Activated T-cell treated with anti-CD3 and anti-CD28 coated beads, Interleukin-2, amount 50 U/mL, for 4 hours (primary cell): Measurements from ENCODE around the gene LIPG. TPM values are rescaled to one million over a fixed set of nuclear protein-coding genes. Genes with fewer than 3 reads are reported as not detected.

Experiments
- ATAC-seq, 2 donors: fragments of 200-7000 bp; cut with Tn5 transposase; one replicate each; pipeline ENCODE4 v1.10.0; 2021
- DNase-seq: peaks from one replicate; pipeline ENCODE4 v3.0.0-alpha.2; 2020
- H3K27me3 Mint-ChIP-seq: one replicate; pipeline ENCODE4 v1.8.0; 2021; ENCODE audit warnings: low read depth, mixed read lengths
- H3K36me3 Mint-ChIP-seq: one replicate; pipeline ENCODE4 v1.8.0; 2022; ENCODE audit warnings: mixed read lengths; ENCODE audit not compliant: insufficient read depth
- H3K4me1 Mint-ChIP-seq: one replicate; pipeline ENCODE4 v1.8.0; 2021; ENCODE audit warnings: low read depth, mixed read lengths
- H3K4me3 Mint-ChIP-seq: one replicate; pipeline ENCODE4 v1.8.0; 2021; ENCODE audit warnings: mild to moderate bottlenecking, moderate library complexity, mixed read lengths
- H3K9me3 Mint-ChIP-seq: one replicate; pipeline ENCODE4 v1.8.0; 2021; ENCODE audit warnings: mixed read lengths
- total RNA-seq, 3 donors: library from RNA; stranded (reverse); gene quantifications; one replicate each; pipeline ENCODE4 v1.2.1, GENCODE V29; 2021

Gene LIPG
- total RNA-seq, 3 donors from 2014 or later = 0.13 to 0.16 (median 0.15) TPM

DNA sequence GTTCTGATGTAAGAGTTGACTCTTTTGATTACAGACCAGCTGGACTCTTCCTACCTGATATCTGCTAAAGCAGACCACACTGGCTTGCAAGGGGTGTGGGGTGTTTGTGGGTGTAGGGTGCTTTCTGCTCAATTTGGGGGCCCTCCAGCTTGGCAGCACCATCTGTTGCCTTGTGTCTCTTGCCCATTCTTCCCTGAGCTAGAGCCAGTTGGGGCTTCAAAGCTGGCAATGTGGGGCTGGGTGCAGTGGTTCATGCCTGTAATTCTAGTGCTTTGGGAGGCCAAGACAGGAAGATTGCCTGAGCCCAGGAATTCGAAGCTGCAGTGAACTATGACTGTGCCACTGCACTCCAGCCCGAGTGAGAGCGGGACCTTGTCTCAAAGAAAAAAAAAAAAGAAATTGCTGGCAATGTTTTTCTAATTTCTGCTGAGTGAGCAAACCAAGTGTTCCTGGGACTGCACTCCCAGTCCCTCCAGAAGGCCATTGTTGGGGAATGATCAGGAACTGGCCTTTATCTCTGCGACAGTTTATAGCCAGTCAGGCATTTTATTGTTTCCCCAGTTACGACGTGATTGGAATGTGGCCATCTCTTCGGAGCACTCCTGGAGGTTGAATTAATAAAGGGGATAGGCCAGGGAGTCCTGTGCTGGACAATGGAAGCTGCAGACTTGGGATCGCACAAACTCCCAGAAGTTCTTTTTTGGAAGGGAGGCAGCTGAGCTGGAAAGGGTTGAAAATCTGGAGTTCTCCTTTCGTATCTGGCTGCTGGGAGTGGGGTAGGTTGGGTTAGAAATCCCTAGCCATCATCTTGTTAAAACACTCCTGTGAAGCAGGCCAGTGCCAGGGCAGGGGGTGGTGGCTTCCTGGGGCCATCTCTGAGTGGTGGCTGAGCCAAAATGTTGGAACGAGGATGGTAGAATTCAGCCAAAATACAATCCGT, 57.2 kb downstream of the LIPG start:
- ATAC-seq = no peak
- H3K27me3 Mint-ChIP-seq = peaks cover 18% of the 10 kb centered on the region
- H3K4me1 Mint-ChIP-seq = no peaks in the 10 kb centered on the region
- no peaks in the 10 kb centered on the region for H3K9me3 Mint-ChIP-seq
- DNase-seq = no peak
- H3K4me3 Mint-ChIP-seq = no peak overlapping the region
- no peaks in the 10 kb centered on the region for H3K36me3 Mint-ChIP-seq

DNA sequence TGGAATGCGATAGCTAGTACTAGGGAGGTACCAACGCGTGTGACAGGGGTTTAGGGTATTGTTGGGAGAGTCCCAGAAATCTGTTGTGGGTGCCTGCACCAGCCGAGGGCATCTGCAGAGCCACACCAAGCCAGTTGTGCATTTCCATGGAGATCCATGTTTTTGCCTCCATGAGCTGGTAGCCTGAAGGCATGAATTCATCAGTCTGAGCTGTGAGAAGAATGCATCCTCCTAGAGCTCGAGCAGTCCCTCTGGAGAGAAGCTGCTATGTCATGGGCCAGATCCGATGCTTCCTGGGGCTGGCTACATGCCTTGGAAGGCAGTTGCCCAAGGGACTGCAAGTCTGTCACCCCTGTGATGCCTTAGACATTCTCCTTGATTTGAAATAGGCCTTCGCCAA, 57.9 kb downstream of the LIPG start:
- no peak for DNase-seq
- Mint-ChIP-seq H3K36me3 (no peaks in the 10 kb centered on the region), H3K27me3 (peaks cover 18% of the 10 kb centered on the region), H3K9me3 (no peaks in the 10 kb centered on the region), H3K4me1 (no peaks in the 10 kb centered on the region), H3K4me3 (no peak overlapping the region)
- ATAC-seq = no peak

DNA sequence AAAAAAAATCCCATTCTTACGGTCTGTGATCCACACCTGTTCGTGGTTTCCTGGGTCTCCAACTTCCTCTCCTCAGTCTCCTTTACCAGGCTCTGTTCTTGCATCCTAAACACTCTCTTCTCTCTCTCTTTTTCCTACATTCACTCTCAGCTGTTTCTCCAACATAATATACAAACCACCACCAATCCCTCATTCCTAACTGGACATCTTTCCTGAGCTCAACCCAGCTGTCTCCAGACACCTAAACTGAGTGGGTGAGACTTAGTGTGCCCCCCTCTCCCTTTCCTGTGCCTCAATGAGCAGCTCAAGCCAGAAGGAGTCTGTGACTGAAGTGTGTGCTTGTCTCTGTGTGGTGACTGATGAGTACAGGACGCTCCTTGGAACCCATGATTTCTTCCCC, 59.4 kb downstream of the LIPG start:
- peaks cover 18% of the 10 kb centered on the region for H3K27me3 Mint-ChIP-seq
- H3K4me3 Mint-ChIP-seq = no peak overlapping the region

DNA sequence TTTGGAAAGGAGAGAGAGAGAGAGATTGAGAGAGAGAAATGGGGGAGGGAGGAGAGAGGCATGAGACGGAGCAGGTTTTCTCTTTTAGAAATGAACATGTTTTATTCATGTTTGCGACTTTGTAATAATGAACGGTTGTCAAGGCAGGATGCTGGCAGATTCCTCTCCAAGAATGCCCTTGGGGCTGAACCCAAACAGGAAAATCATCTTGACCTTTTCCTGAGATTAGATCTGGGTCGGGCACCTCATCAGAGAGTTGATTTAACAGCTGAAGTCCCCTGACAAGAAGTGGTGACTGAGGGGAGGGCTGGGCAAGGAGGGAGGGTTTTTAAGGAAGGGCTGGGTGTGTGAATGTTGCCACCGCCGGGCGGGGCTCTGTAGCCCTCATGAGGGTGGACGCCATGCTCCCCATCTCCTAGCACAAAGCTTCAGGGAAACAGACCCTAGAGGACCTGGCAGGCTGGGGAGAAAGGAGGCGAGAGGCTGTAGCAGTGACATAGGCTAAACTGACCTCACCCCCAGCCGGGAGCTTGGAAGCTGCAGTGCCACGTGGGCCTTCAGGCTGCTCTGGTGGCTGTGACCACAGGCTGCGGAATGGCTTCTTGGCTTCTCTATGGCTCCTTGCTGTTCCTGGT, 60.0 kb downstream of the LIPG start:
- Mint-ChIP-seq H3K4me3 (no peak overlapping the region), H3K4me1 (no peaks in the 10 kb centered on the region), H3K9me3 (no peaks in the 10 kb centered on the region), H3K27me3 (peaks cover 18% of the 10 kb centered on the region), H3K36me3 (no peaks in the 10 kb centered on the region)
- no peak for DNase-seq
- no peak for ATAC-seq

More for the DNA sequence above, 59.4 kb downstream of the LIPG start:
- DNase-seq = no peak
- Mint-ChIP-seq H3K4me1 (no peaks in the 10 kb centered on the region), H3K36me3 (no peaks in the 10 kb centered on the region), H3K9me3 (no peaks in the 10 kb centered on the region)
- ATAC-seq = no peak

DNA sequence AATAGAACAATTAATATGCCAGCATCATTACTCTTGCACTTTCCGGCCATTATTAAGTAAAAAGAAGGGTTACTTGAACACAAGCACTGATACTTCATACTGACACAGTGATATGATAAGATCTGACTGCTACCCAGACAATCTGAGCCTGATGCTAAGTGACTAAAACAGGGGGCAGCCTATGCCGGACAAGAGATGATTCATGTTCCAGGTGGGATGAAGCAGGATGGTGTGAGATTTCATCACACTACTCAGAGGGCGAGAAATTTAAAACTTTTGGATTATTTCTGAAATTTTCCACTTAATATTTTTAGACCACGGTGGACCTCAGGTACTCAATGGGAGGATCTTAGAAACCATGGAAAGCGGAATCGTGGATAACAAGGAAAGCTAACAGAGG, 61.7 kb downstream of the LIPG start:
- Mint-ChIP-seq H3K4me3 (no peak overlapping the region), H3K27me3 (peaks cover 18% of the 10 kb centered on the region)

DNA sequence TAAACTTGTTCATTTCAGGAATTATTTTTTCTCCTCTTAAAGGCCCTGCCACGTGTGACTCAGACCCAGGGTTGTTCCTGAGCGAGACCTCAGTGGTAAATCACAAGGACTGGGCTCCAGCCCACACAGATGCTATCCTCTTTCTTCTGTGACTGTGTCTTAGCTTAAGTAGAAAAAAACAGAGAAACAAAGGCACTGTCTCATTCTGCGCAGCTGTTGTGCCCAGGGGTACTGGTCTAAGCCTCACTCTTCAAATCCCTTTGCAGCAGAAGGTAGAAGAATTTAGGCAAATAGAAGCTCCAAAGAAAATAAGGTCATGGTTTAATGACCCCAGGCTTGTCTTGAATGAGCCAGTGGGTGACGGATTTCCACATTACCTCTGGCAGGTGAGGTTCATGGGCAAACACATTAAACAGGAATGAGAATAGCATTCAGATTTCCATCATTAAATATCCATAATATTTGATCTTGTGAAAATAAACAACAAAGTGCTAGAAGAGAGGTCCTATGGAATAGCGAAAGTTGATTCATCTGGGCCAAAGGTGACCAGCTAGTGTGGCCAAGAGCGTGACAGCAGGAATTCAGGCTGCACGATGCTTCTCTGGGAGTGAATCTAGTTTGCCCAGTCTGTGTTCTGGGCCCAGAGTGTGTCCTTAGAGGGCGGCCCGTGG, 63.3 kb downstream of the LIPG start:
- Mint-ChIP-seq H3K4me3 (no peak overlapping the region), H3K4me1 (no peaks in the 10 kb centered on the region), H3K27me3 (peaks cover 20% of the 10 kb centered on the region), H3K36me3 (no peaks in the 10 kb centered on the region), H3K9me3 (no peaks in the 10 kb centered on the region)
- ATAC-seq (no peak), DNase-seq (no peak)

More for the DNA sequence above, 61.7 kb downstream of the LIPG start:
- no peaks in the 10 kb centered on the region for H3K36me3 Mint-ChIP-seq
- DNase-seq = no peak
- H3K4me1 Mint-ChIP-seq = no peaks in the 10 kb centered on the region
- ATAC-seq = no peak
- no peaks in the 10 kb centered on the region for H3K9me3 Mint-ChIP-seq

DNA sequence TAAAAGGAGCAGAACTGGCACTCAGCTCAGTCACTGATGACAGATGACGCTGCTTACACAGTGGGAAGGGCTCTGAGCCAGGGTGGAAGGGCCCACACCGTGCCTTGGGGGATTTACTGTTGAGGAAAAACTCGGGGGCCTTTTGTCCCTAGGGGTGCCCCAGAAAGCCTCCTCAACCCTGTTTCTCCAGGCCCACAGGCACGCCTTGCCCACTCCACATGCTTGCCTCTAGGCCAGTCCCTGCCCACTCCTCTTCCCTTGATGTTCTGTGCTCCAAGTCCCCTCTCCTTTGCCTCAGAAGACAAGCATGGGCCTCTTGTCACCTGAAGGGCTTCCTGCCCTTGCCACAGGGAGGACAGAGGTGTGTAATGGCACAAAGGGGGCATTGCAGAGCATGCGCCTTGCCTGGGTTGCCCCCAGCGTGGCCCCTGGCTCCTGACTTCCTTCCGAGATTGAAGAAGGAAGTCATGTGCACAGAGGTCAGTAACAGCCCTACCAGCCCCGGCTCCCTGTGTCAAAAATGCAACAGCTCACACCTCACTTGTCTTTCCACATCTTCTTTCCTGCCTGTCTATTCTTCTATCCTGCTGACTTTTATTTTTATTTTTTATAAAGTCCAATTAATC, 65.1 kb downstream of the LIPG start:
- Mint-ChIP-seq H3K27me3 (peaks cover 13% of the 10 kb centered on the region), H3K4me1 (no peaks in the 10 kb centered on the region), H3K4me3 (no peak overlapping the region), H3K36me3 (no peaks in the 10 kb centered on the region), H3K9me3 (no peaks in the 10 kb centered on the region)
- ATAC-seq (no peak), DNase-seq (no peak)

- Mint-ChIP-seq H3K9me3 (no peaks in the 10 kb centered on the region), H3K36me3 (no peaks in the 10 kb centered on the region), H3K4me1 (no peaks in the 10 kb centered on the region), H3K27me3 (peaks cover 9% of the 10 kb centered on the region), H3K4me3 (no peak overlapping the region)
- ATAC-seq (no peak), DNase-seq (no peak)
Observed at GRCh38 chr18:49628119-49628518, 66.3 kb downstream of the LIPG start.

GRCh38 chr18:49628881-49629795, 67.3 kb downstream of the LIPG start:
- H3K4me1 Mint-ChIP-seq = no peaks in the 10 kb centered on the region
- ATAC-seq (no peak), DNase-seq (no peak)
- no peaks in the 10 kb centered on the region for H3K36me3 Mint-ChIP-seq
- H3K4me3 Mint-ChIP-seq = no peak overlapping the region
- peaks cover 6% of the 10 kb centered on the region for H3K27me3 Mint-ChIP-seq
- H3K9me3 Mint-ChIP-seq = no peaks in the 10 kb centered on the region

- ATAC-seq (no peak), DNase-seq (no peak)
- peaks cover 6% of the 10 kb centered on the region for H3K27me3 Mint-ChIP-seq
- H3K4me1 Mint-ChIP-seq = no peaks in the 10 kb centered on the region
- no peaks in the 10 kb centered on the region for H3K36me3 Mint-ChIP-seq
- H3K4me3 Mint-ChIP-seq = no peak overlapping the region
- no peaks in the 10 kb centered on the region for H3K9me3 Mint-ChIP-seq
Observed at GRCh38 chr18:49630246-49630699, 68.4 kb downstream of the LIPG start.

- Mint-ChIP-seq H3K4me3 (no peak overlapping the region), H3K4me1 (no peaks in the 10 kb centered on the region), H3K36me3 (no peaks in the 10 kb centered on the region), H3K27me3 (peaks cover 6% of the 10 kb centered on the region), H3K9me3 (no peaks in the 10 kb centered on the region)
- ATAC-seq (no peak), DNase-seq (no peak)
Observed at GRCh38 chr18:49631146-49631866, 69.4 kb downstream of the LIPG start.

DNA sequence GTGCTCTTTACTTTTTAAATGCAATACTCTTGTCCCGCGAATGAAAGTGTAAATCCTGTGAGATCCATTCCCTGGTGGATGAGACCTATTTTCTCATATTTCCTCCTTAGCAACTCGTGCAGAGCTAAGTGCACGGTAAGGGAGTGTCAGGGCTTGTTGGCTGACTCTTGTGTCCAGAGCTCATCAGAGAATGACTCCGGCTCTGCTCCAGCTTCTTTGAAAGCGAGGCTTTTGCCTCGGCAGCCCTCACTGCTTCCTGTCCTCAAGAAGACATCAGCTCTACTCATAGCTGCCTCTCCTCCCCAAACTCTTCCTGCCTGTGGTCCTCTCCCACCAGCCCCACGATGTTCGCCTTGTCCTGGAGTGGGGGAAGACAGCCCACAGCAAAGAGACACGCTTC, 70.7 kb downstream of the LIPG start:
- Mint-ChIP-seq H3K9me3 (no peaks in the 10 kb centered on the region), H3K4me3 (no peak overlapping the region), H3K4me1 (no peaks in the 10 kb centered on the region), H3K27me3 (peaks cover 7% of the 10 kb centered on the region), H3K36me3 (no peaks in the 10 kb centered on the region)
- DNase-seq = no peak
- ATAC-seq = no peak

DNA sequence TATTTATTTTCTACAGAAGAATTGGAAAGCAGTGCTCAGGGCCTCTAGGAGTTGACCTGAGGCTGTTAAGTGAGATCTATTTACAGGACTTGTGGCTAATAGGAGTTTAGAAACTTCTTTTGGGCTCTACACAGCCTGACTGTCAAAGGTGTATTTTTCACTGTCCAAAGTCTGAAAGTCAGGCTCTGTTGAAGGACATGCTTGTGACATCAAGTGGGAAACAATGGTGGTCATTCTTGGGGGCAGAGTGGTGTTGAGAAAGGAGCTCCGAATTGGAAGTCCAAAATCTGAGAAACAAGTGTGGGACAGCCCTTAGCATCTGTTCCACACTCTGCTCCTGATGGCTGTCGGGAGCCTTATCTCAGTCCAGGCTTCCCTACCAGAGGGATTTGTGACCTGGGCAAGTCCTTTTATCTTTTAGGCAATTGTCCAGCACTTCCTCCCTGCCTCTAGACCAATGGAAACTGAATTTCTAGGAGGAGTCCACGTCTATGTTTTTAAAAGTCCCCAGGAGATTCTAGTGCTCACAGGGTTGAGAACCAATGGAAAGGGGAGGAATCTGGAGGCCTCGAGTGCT, 76.4 kb downstream of the LIPG start:
- ATAC-seq (no peak), DNase-seq (no peak)
- no peaks in the 10 kb centered on the region for H3K9me3 Mint-ChIP-seq
- H3K27me3 Mint-ChIP-seq = peaks cover 3% of the 10 kb centered on the region
- no peaks in the 10 kb centered on the region for H3K36me3 Mint-ChIP-seq
- H3K4me3 Mint-ChIP-seq = no peak overlapping the region
- H3K4me1 Mint-ChIP-seq = no peaks in the 10 kb centered on the region
